ENCODE measurements around the gene RFX1. TPM values are rescaled to one million over a fixed set of nuclear protein-coding genes. Genes with fewer than 3 reads are reported as not detected.

Gene RFX1
- total and polyA plus RNA-seq, 9 of the 15 experiments (the other 6 are each of a cell fraction or from before 2014, with no cell fraction given) = 0.14 to 19.3 (median 1.2) TPM

DNA sequence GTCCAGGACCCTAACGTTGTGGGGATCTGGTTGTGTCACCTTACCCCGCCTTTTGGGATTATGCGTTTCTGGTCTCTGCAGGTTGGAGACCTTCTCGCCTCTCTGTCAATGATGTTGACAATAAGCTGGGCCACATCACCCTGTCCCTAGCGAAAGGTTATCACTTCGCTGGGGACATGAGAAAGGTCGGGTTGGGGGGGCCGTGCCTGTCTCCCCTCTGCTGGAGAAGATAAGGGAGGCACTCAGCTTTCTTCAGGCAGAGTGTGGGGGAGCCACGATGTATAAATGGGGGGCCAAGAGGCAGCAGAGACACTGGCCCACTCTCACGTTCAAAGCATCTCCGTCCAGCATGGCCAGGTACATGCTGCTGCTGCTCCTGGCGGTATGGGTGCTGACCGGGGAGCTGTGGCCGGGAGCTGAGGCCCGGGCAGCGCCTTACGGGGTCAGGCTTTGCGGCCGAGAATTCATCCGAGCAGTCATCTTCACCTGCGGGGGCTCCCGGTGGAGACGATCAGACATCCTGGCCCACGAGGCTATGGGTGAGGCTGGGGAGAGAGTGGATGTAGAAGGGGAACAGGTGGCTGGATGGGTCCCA is 21.8 kb upstream of the RFX1 start, which contains the start of gene RLN3 (continued):
- TF ChIP-seq, protein P1, sequence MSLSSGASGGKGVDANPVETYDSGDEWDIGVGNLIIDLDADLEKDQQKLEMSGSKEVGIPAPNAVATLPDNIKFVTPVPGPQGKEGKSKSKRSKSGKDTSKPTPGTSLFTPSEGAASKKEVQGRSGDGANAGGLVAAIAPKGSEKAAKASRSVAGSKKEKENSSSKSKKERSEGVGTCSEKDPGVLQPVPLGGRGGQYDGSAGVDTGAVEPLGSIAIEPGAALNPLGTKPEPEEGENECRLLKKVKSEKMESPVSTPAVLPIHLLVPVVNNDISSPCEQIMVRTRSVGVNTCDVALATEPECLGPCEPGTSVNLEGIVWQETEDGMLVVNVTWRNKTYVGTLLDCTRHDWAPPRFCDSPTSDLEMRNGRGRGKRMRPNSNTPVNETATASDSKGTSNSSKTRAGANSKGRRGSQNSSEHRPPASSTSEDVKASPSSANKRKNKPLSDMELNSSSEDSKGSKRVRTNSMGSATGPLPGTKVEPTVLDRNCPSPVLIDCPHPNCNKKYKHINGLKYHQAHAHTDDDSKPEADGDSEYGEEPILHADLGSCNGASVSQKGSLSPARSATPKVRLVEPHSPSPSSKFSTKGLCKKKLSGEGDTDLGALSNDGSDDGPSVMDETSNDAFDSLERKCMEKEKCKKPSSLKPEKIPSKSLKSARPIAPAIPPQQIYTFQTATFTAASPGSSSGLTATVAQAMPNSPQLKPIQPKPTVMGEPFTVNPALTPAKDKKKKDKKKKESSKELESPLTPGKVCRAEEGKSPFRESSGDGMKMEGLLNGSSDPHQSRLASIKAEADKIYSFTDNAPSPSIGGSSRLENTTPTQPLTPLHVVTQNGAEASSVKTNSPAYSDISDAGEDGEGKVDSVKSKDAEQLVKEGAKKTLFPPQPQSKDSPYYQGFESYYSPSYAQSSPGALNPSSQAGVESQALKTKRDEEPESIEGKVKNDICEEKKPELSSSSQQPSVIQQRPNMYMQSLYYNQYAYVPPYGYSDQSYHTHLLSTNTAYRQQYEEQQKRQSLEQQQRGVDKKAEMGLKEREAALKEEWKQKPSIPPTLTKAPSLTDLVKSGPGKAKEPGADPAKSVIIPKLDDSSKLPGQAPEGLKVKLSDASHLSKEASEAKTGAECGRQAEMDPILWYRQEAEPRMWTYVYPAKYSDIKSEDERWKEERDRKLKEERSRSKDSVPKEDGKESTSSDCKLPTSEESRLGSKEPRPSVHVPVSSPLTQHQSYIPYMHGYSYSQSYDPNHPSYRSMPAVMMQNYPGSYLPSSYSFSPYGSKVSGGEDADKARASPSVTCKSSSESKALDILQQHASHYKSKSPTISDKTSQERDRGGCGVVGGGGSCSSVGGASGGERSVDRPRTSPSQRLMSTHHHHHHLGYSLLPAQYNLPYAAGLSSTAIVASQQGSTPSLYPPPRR (CRISPR knock-in tag; IDR thresholded peaks at IDR 0.05; ENCODE audit: borderline replicate concordance) = no peak
- TF ChIP-seq SPI1 (IDR thresholded peaks at IDR 0.05; ENCODE audit: borderline replicate concordance, low read depth, low read length) (no peak), EHMT2 (IDR thresholded peaks at IDR 0.05) (no peak), MAFG (tag; conservative IDR thresholded peaks at IDR 0.05) (no peak), BHLHE40 (IDR thresholded peaks at IDR 0.05; ENCODE audit: low read length) (no peak), CBFB (CRISPR knock-in tag; IDR thresholded peaks at IDR 0.05) (no peak), DMBX1 (CRISPR knock-in tag; IDR thresholded peaks at IDR 0.05; ENCODE audit: borderline replicate concordance) (no peak), MYNN (IDR thresholded peaks at IDR 0.05) (no peak), MYNN (CRISPR knock-in tag; IDR thresholded peaks at IDR 0.05) (no peak), PRPF4 (IDR thresholded peaks at IDR 0.05; ENCODE audit: insufficient read depth, low read depth, low read length, poor library complexity, severe bottlenecking) (no peak), IRF9 (tag; IDR thresholded peaks at IDR 0.05) (no peak), ZNF592 (IDR thresholded peaks at IDR 0.05) (0 out of 2 replicates have a peak, but pooled peaks have one; percentile 30)
- TF ChIP-seq, protein P2, sequence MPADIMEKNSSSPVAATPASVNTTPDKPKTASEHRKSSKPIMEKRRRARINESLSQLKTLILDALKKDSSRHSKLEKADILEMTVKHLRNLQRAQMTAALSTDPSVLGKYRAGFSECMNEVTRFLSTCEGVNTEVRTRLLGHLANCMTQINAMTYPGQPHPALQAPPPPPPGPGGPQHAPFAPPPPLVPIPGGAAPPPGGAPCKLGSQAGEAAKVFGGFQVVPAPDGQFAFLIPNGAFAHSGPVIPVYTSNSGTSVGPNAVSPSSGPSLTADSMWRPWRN (IDR thresholded peaks at IDR 0.05; ENCODE audit: low read depth) = no peak
- TF ChIP-seq, protein P3, sequence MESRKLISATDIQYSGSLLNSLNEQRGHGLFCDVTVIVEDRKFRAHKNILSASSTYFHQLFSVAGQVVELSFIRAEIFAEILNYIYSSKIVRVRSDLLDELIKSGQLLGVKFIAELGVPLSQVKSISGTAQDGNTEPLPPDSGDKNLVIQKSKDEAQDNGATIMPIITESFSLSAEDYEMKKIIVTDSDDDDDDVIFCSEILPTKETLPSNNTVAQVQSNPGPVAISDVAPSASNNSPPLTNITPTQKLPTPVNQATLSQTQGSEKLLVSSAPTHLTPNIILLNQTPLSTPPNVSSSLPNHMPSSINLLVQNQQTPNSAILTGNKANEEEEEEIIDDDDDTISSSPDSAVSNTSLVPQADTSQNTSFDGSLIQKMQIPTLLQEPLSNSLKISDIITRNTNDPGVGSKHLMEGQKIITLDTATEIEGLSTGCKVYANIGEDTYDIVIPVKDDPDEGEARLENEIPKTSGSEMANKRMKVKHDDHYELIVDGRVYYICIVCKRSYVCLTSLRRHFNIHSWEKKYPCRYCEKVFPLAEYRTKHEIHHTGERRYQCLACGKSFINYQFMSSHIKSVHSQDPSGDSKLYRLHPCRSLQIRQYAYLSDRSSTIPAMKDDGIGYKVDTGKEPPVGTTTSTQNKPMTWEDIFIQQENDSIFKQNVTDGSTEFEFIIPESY (CRISPR knock-in tag; IDR thresholded peaks at IDR 0.05) = no peak
- TF ChIP-seq, protein P4, sequence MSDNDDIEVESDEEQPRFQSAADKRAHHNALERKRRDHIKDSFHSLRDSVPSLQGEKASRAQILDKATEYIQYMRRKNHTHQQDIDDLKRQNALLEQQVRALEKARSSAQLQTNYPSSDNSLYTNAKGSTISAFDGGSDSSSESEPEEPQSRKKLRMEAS (CRISPR knock-in tag; IDR thresholded peaks at IDR 0.05) = peak; percentile 43; the same call in 1 of the 2 replicates
